ENCODE measurements around the gene ARL17A.
"Not testable (repeated sequence)": the region's sequence is repeated elsewhere in the genome, so short reads cannot be mapped to it uniquely, and the experiment has no call there.

The ARL17A gene

GRCh38 chr17:46534716-46535115 lies 44.8 kb downstream of the ARL17A start:
- not testable (repeated sequence) for DNase-seq

GRCh38 chr17:46512168-46512567 lies 67.3 kb downstream of the ARL17A start, which contains the start of gene LRRC37A2:
TSS of gene LRRC37A2 (plus strand) at chr17:46512468. CDS start at chr17:46512713, 245 bp downstream.
- not testable (repeated sequence) for DNase-seq

- DNase-seq, result not testable (repeated sequence)
These were observed 73.6 kb downstream of the ARL17A start for GRCh38 chr17:46505896-46506295.

GRCh38 chr17:46499437-46500139 lies 79.9 kb downstream of the ARL17A start:
- not testable (repeated sequence) for DNase-seq

GRCh38 chr17:46492021-46492420 lies 87.5 kb downstream of the ARL17A start:
- DNase-seq, result not testable (repeated sequence)

GRCh38 chr17:46481310-46481709 lies 98.2 kb downstream of the ARL17A start:
- not testable (repeated sequence) for DNase-seq

- DNase-seq, result not testable (repeated sequence)
These were observed 100.7 kb downstream of the ARL17A start for GRCh38 chr17:46478823-46479222.

- not testable (repeated sequence) for DNase-seq
These were observed 103.9 kb downstream of the ARL17A start for GRCh38 chr17:46475583-46475982.

GRCh38 chr17:46474489-46474888 lies 105.0 kb downstream of the ARL17A start:
- not testable (repeated sequence) for DNase-seq

GRCh38 chr17:46467618-46468017 lies 111.9 kb downstream of the ARL17A start:
- not testable (repeated sequence) for DNase-seq
